ENCODE measurements around the gene MANF. TPM values are rescaled to one million over a fixed set of nuclear protein-coding genes. Genes with fewer than 3 reads are reported as not detected.
A peak's percentile ranks its signal among the peaks of the same experiment; 100 is the strongest.

Gene MANF
- total RNA-seq, 1 donor from 2014 or later: 125 TPM

DNA sequence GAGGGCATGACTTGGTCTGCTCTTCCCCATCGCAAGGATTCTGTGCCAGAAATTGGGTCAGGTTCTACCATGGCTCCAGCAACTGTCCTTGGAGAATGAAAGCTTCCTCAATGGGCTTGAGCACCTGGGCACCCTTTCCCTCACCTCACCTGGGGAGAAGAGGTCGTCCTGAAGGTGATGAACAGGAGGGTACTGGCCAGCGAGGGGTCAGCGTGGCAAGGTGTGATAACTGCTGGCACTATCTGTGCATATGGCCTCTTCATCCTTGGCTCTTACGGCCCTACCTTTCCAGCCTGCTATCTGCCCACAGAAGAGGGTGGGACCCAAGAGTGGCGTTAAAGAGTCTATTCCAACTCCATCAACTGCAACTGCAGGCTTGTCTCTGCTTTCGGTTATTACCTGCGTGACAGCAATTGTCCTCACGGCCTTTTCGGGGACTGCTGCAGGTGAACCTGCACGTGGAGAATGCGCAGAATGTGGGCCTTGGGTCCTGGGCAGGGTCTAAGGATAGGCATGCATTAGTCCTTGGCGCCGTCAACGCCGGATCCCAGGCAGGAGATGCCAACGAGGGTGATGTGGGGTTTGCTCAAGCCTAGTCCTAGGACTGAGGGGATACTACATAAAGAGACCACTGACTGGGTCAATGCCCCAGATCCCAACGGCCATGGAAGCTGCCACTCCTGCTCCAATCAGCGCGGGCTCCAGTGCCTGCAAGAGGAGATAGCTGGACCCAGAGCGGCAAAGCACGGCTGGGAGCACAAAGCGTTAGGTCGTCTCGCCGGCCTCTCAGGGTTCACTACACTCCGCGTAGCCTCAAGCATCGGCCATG is 5.4 kb downstream of the MANF start:
- peak overlapping the region; percentile 87 for H3K9ac ChIP-seq (ENCODE audit: low read length)
- Mint-ChIP-seq H3K4me3 (ENCODE audit: unreplicated experiment) (peak overlapping the region; percentile 71), H3K36me3 (ENCODE audit: low read depth, unreplicated experiment) (peaks cover 31% of the 10 kb centered on the region), H3K4me1 (ENCODE audit: low read depth, unreplicated experiment) (peaks cover 34% of the 10 kb centered on the region), H3K27me3 (ENCODE audit: low read depth, unreplicated experiment) (no peaks in the 10 kb centered on the region), H3K9me3 (ENCODE audit: unreplicated experiment) (peaks cover 6% of the 10 kb centered on the region), H3K27ac (ENCODE audit: unreplicated experiment) (peak overlapping the region; percentile 58)
- peak overlapping the region; percentile 48 for H3K4me3 ChIP-seq (ENCODE audit: insufficient read depth, low read depth, low read length)
- H2AFZ ChIP-seq (ENCODE audit: low read depth, low read length): peak overlapping the region; percentile 27
- H3K79me2 ChIP-seq (ENCODE audit: insufficient read depth, low read length): peaks cover 86% of the 10 kb centered on the region
- peaks cover 3% of the 10 kb centered on the region for H3K9me3 ChIP-seq (ENCODE audit: insufficient read depth, low read depth, low read length)
- no peak overlapping the region for H3K27ac ChIP-seq (ENCODE audit: low read depth, low read length)
- peaks cover 50% of the 10 kb centered on the region for H3K4me1 ChIP-seq (ENCODE audit: insufficient read depth, low read length)
- FAIRE-seq (no peak), DNase-seq (ENCODE audit: low read depth) (no peak)
- H3K4me2 ChIP-seq (ENCODE audit: low read length): peak overlapping the region; percentile 82
- H4K20me1 ChIP-seq (ENCODE audit: insufficient read depth, low read length): peaks cover 84% of the 10 kb centered on the region
- no peak for TF ChIP-seq EZH2 (IDR thresholded peaks at IDR 0.05; ENCODE audit: insufficient read depth, low read length)
- no peak for TF ChIP-seq CTCF (IDR thresholded peaks at IDR 0.05; ENCODE audit: insufficient read depth, low read depth, low read length)
- H3K27me3 ChIP-seq (ENCODE audit: insufficient read depth, low read length): no peaks in the 10 kb centered on the region
- H3K36me3 ChIP-seq (ENCODE audit: insufficient read depth, low read length): peaks cover 33% of the 10 kb centered on the region

- DNase-seq (ENCODE audit: low read depth) (peak; percentile 90), FAIRE-seq (no peak)
- Mint-ChIP-seq H3K27me3 (ENCODE audit: low read depth, unreplicated experiment) (no peaks in the 10 kb centered on the region), H3K36me3 (ENCODE audit: low read depth, unreplicated experiment) (peaks cover 33% of the 10 kb centered on the region), H3K27ac (ENCODE audit: unreplicated experiment) (peak within 1 kb of the TSS; percentile 58), H3K4me1 (ENCODE audit: low read depth, unreplicated experiment) (peaks cover 36% of the 10 kb centered on the region), H3K9me3 (ENCODE audit: unreplicated experiment) (peaks cover 6% of the 10 kb centered on the region), H3K4me3 (ENCODE audit: unreplicated experiment) (peak within 1 kb of the TSS; percentile 81)
- Histone ChIP-seq H3K4me3 (ENCODE audit: insufficient read depth, low read depth, low read length) (peak within 1 kb of the TSS; percentile 63), H2AFZ (ENCODE audit: low read depth, low read length) (peak within 1 kb of the TSS; percentile 27), H3K36me3 (ENCODE audit: insufficient read depth, low read length) (peaks cover 40% of the 10 kb centered on the region), H3K4me1 (ENCODE audit: insufficient read depth, low read length) (peaks cover 50% of the 10 kb centered on the region), H3K27ac (ENCODE audit: low read depth, low read length) (peak within 1 kb of the TSS; percentile 82), H3K9ac (ENCODE audit: low read length) (peak within 1 kb of the TSS; percentile 87), H3K4me2 (ENCODE audit: low read length) (peak within 1 kb of the TSS; percentile 87), H4K20me1 (ENCODE audit: insufficient read depth, low read length) (peaks cover 85% of the 10 kb centered on the region), H3K79me2 (ENCODE audit: insufficient read depth, low read length) (peaks cover 86% of the 10 kb centered on the region), H3K9me3 (ENCODE audit: insufficient read depth, low read depth, low read length) (peaks cover 3% of the 10 kb centered on the region), H3K27me3 (ENCODE audit: insufficient read depth, low read length) (no peaks in the 10 kb centered on the region)
- TF ChIP-seq EZH2 (IDR thresholded peaks at IDR 0.05; ENCODE audit: insufficient read depth, low read length) (no peak), CTCF (IDR thresholded peaks at IDR 0.05; ENCODE audit: insufficient read depth, low read depth, low read length) (peak; percentile 67)
These were observed 6.0 kb downstream of the MANF start, which contains the start of gene RBM15B for GRCh38 chr3:51391075-51391565. RBM15B (plus strand) TSS chr3:51391285; CDS start chr3:51391400, 115 bp downstream.

All from astrocyte (in vitro differentiated cells and primary cell).